Endothelial cell of hepatic sinusoid (primary cell): ENCODE measurements around the gene MAF.

Experiments
- in situ Hi-C: cut with HindIII; loops from 2 replicates; pipeline ENCODE4 v1.10.0; 2017; ENCODE audit warnings: low sequenced_read_pairs

Gene MAF

DNA sequence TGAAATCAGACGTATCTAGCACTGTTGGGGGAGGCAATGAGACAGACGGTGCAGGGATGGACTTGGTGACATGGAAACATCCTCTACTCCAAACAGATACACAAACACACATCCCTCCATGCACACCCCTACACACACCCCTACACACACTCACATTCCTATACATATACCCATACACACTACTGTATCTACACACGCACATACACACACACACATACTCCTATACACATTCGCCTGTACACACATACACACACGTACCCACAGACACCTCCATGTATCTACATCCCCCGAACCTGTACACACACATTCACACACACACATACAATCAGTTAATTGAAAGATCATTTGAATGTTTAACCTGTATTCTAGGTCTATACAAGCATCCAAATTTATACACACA lies 53.5 kb downstream of the MAF start:
- in situ Hi-C loops: no loop called here
